GM23338 (cell line): Measurements from ENCODE around the gene REM2. TPM values are rescaled to one million over a fixed set of nuclear protein-coding genes. Genes with fewer than 3 reads are reported as not detected.

ENCODE experiments used
- ATAC-seq: fragments of 200-7000 bp; cut with Tn5 transposase; 3 replicates; pipeline ENCODE4 v1.9.1; 2020
- DNase-seq: peaks from one replicate; pipeline ENCODE4 v3.0.0-alpha.2; 2015; ENCODE audit warnings: low spot score
- H2AFZ ChIP-seq: fragments of 200-600 bp; sonication (generic); 2 replicates; pipeline ENCODE4 v1.8.0; 2016; ENCODE audit warnings: antibody characterized with exemption, mild to moderate bottlenecking, moderate library complexity
- H3F3A ChIP-seq: fragments of 200-600 bp; sonication (generic); replicated peaks from 2 replicates; pipeline ENCODE4 v1.8.0; 2017; ENCODE audit warnings: antibody characterized with exemption, mixed run types, low read depth
- H3K27ac ChIP-seq: fragments of 200-600 bp; sonication (generic); 2 replicates; pipeline ENCODE4 v1.6.1; 2016; ENCODE audit warnings: low read depth
- H3K27me3 ChIP-seq: fragments of 200-600 bp; sonication (generic); 2 replicates; pipeline ENCODE4 v1.8.0; 2016; ENCODE audit warnings: mild to moderate bottlenecking, mixed run types, moderate library complexity; ENCODE audit not compliant: insufficient read depth
- H3K36me3 ChIP-seq: fragments of 200-600 bp; sonication (generic); 2 replicates; pipeline ENCODE4 v1.8.0; 2016; ENCODE audit warnings: mild to moderate bottlenecking; ENCODE audit not compliant: insufficient read depth
- H3K4me1 ChIP-seq: fragments of 200-600 bp; sonication (generic); 2 replicates; pipeline ENCODE4 v1.8.0; 2016; ENCODE audit warnings: mild to moderate bottlenecking, moderate library complexity; ENCODE audit not compliant: insufficient read depth
- H3K4me2 ChIP-seq: fragments of 200-600 bp; sonication (generic); 2 replicates; pipeline ENCODE4 v1.7.1; 2017; ENCODE audit warnings: mixed run types
- H3K4me3 ChIP-seq: fragments of 200-600 bp; sonication (generic); 2 replicates; pipeline ENCODE4 v1.6.1; 2016; ENCODE audit warnings: mixed run types
- H3K79me2 ChIP-seq: fragments of 200-600 bp; sonication (generic); replicated peaks from 2 replicates; pipeline ENCODE4 v1.8.0; 2017; ENCODE audit warnings: mild to moderate bottlenecking; ENCODE audit not compliant: insufficient read depth
- H3K9me2 ChIP-seq: fragments of 200-600 bp; sonication (generic); 2 replicates; pipeline ENCODE4 v1.8.0; 2017; ENCODE audit not compliant: insufficient read depth
- H4K20me1 ChIP-seq: fragments of 200-600 bp; sonication (generic); replicated peaks from 2 replicates; pipeline ENCODE4 v1.8.0; 2017; ENCODE audit warnings: mild to moderate bottlenecking; ENCODE audit not compliant: insufficient read depth
- H3K27ac Mint-ChIP-seq: 2 replicates; pipeline ENCODE4 v1.8.0; 2020; ENCODE audit warnings: inconsistent platforms, mild to moderate bottlenecking, moderate library complexity, mixed read lengths
- H3K27me3 Mint-ChIP-seq: 3 replicates; pipeline ENCODE4 v1.8.0; 2022; ENCODE audit warnings: low read depth, mild to moderate bottlenecking, moderate library complexity, mixed read lengths, inconsistent platforms; ENCODE audit not compliant: insufficient read depth, poor library complexity
- H3K36me3 Mint-ChIP-seq: 3 replicates; pipeline ENCODE4 v1.8.0; 2021; ENCODE audit warnings: low read depth, mild to moderate bottlenecking, inconsistent platforms, moderate library complexity, mixed read lengths
- H3K4me1 Mint-ChIP-seq: 3 replicates; pipeline ENCODE4 v1.8.0; 2020; ENCODE audit warnings: mild to moderate bottlenecking, inconsistent platforms, mixed read lengths
- H3K4me3 Mint-ChIP-seq: 3 replicates; pipeline ENCODE4 v1.8.0; 2021; ENCODE audit warnings: moderate library complexity, mild to moderate bottlenecking, inconsistent platforms, mixed read lengths
- H3K9me3 Mint-ChIP-seq: 3 replicates; pipeline ENCODE4 v1.8.0; 2020; ENCODE audit warnings: moderate library complexity, mild to moderate bottlenecking, inconsistent platforms, mixed read lengths
- EZH2phosphoT487 ChIP-seq: fragments of 200-600 bp; sonication (generic); IDR thresholded peaks from one replicate; pipeline ENCODE4 v1.8.1; 2018; ENCODE audit warnings: antibody characterized with exemption; ENCODE audit not compliant: unreplicated experiment
- JUNB ChIP-seq: IDR thresholded peaks from one replicate; pipeline ENCODE4 v1.6.1; 2016; ENCODE audit warnings: antibody characterized with exemption; ENCODE audit not compliant: unreplicated experiment
- NANOG ChIP-seq: IDR thresholded peaks from 2 replicates; pipeline ENCODE4 v1.6.1; 2016; ENCODE audit warnings: antibody characterized with exemption, borderline replicate concordance
- REST ChIP-seq: IDR thresholded peaks from one replicate; pipeline ENCODE4 v1.6.1; 2018; ENCODE audit warnings: antibody characterized with exemption; ENCODE audit not compliant: unreplicated experiment
- ZNF114 ChIP-seq: fragments of 250-450 bp; sonication (Bioruptor Pico); IDR thresholded peaks from 2 replicates; pipeline ENCODE4 v1.5.0; 2020; ENCODE audit warnings: mild to moderate bottlenecking, moderate library complexity
- ZNF331 ChIP-seq: fragments of 250-450 bp; sonication (Bioruptor Pico); IDR thresholded peaks from 2 replicates; pipeline ENCODE4 v1.5.0; 2020; ENCODE audit warnings: low read depth, mild to moderate bottlenecking, moderate library complexity
- polyA plus RNA-seq: library from polyadenylated mRNA; unstranded; fragments of >200 nt; fragmentation: Nextera tagmentation; extraction: Ambion mirVana; gene quantifications from 2 replicates; pipeline ENCODE4 v1.2.1, GENCODE V29; 2016
- total RNA-seq: library from RNA; depleted of rRNA; stranded (reverse); fragments of >200 nt; shearing (Covaris generic); gene quantifications from 2 replicates; pipeline ENCODE4 v1.2.3, GENCODE V29; 2014
- TF ChIP-seq, protein P1 (sequence below), 2 experiments: fragments of 200-600 bp in 1 of 2; sonication (generic) in 1 of 2; conservative IDR thresholded peaks; 2 replicates each; pipeline versions ENCODE4 v1.5.1 to v1.6.1; 2016 to 2017; ENCODE audit warnings: antibody characterized with exemption in 2 of 2, low read depth in 2 of 2, mild to moderate bottlenecking in 2 of 2, moderate library complexity in 1 of 2
- TF ChIP-seq, protein P2 (sequence below): IDR thresholded peaks from 2 replicates; pipeline ENCODE4 v1.6.1; 2016; ENCODE audit warnings: antibody characterized with exemption
- TF ChIP-seq, protein P3 (sequence below): fragments of 250-450 bp; sonication (Bioruptor Pico); IDR thresholded peaks from 2 replicates; pipeline ENCODE4 v1.5.0; 2020; ENCODE audit warnings: mild to moderate bottlenecking, moderate library complexity

The REM2 gene
- total and polyA plus RNA-seq, 2 experiments from 2014 or later = 0.31 to 2.9 TPM

DNA sequence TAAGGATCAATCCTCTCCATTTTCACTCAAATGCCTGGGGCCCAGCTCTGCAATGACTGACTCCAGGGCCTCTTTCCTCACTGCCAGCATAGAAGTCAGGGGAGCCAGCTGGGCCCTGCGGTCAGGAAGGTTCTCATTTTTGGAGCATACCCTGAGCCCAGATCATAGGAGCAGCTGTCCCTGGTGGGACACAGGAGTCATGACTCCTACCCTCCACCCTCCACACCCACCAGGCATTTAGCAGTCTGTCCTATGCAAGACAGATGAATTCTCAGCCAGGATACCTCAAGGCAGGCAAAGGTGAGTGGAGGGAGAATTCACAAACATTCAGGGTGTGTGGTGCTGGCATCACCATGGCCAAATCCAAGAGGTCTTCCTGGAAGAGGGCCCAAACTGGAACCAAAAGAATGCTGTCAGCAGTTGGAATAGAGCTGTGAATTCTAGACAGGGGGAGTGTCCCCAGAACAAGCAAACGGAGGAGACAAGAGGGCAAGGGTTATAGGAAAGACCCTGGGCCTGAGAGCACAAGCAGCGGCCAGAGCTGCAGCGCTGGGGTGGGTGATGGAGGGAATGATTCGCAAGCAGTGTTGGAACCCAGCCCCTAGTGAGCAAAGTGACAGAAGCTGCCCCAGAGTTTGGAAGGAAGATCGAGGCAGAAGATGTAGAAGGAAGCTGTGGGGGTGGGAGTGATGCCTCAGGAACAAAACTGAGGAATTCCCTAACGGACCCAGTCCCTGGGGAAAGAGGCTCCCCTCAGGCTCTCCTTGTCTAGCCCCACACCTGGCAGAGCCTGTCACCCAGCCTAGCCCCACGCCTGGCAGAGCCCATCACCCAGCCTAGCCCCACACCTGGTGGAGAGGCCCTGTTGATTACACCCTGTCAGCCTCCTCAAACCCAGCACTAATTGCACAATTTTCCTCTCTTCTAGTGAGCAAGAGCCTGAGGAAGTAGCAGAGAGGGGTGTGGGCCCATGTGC, 4.5 kb upstream of the REM2 start (continued):
- TF ChIP-seq, protein P1, sequence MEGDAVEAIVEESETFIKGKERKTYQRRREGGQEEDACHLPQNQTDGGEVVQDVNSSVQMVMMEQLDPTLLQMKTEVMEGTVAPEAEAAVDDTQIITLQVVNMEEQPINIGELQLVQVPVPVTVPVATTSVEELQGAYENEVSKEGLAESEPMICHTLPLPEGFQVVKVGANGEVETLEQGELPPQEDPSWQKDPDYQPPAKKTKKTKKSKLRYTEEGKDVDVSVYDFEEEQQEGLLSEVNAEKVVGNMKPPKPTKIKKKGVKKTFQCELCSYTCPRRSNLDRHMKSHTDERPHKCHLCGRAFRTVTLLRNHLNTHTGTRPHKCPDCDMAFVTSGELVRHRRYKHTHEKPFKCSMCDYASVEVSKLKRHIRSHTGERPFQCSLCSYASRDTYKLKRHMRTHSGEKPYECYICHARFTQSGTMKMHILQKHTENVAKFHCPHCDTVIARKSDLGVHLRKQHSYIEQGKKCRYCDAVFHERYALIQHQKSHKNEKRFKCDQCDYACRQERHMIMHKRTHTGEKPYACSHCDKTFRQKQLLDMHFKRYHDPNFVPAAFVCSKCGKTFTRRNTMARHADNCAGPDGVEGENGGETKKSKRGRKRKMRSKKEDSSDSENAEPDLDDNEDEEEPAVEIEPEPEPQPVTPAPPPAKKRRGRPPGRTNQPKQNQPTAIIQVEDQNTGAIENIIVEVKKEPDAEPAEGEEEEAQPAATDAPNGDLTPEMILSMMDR (conservative IDR thresholded peaks at IDR 0.05; ENCODE audit: low read depth in 2 of 2) = no peak
- no peak for TF ChIP-seq EZH2phosphoT487
- TF ChIP-seq, protein P2, sequence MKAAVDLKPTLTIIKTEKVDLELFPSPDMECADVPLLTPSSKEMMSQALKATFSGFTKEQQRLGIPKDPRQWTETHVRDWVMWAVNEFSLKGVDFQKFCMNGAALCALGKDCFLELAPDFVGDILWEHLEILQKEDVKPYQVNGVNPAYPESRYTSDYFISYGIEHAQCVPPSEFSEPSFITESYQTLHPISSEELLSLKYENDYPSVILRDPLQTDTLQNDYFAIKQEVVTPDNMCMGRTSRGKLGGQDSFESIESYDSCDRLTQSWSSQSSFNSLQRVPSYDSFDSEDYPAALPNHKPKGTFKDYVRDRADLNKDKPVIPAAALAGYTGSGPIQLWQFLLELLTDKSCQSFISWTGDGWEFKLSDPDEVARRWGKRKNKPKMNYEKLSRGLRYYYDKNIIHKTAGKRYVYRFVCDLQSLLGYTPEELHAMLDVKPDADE = no peak
- TF ChIP-seq ZNF331 = no peak

GRCh38 chr14:22882064-22882463, 958 bp upstream of the REM2 start:
- Histone ChIP-seq H3K4me3 (peak overlapping the region; percentile 47; the same call in 1 of the 2 replicates), H3K79me2 (no peaks in the 10 kb centered on the region), H3K9me2 (no peaks in the 10 kb centered on the region), H3K4me2 (peak overlapping the region; percentile 85), H2AFZ (peak overlapping the region; percentile 33; the same call in 1 of the 2 replicates), H3K36me3 (no peaks in the 10 kb centered on the region), H3K27ac (no peak overlapping the region), H3F3A (peaks cover 8% of the 10 kb centered on the region; the same call in 1 of the 2 replicates), H3K4me1 (peaks cover 28% of the 10 kb centered on the region), H4K20me1 (no peaks in the 10 kb centered on the region), H3K27me3 (peaks cover 17% of the 10 kb centered on the region)
- H3K9me3 Mint-ChIP-seq = no peaks in the 10 kb centered on the region; the same call in 2 of the 3 replicates
- TF ChIP-seq, protein P3, sequence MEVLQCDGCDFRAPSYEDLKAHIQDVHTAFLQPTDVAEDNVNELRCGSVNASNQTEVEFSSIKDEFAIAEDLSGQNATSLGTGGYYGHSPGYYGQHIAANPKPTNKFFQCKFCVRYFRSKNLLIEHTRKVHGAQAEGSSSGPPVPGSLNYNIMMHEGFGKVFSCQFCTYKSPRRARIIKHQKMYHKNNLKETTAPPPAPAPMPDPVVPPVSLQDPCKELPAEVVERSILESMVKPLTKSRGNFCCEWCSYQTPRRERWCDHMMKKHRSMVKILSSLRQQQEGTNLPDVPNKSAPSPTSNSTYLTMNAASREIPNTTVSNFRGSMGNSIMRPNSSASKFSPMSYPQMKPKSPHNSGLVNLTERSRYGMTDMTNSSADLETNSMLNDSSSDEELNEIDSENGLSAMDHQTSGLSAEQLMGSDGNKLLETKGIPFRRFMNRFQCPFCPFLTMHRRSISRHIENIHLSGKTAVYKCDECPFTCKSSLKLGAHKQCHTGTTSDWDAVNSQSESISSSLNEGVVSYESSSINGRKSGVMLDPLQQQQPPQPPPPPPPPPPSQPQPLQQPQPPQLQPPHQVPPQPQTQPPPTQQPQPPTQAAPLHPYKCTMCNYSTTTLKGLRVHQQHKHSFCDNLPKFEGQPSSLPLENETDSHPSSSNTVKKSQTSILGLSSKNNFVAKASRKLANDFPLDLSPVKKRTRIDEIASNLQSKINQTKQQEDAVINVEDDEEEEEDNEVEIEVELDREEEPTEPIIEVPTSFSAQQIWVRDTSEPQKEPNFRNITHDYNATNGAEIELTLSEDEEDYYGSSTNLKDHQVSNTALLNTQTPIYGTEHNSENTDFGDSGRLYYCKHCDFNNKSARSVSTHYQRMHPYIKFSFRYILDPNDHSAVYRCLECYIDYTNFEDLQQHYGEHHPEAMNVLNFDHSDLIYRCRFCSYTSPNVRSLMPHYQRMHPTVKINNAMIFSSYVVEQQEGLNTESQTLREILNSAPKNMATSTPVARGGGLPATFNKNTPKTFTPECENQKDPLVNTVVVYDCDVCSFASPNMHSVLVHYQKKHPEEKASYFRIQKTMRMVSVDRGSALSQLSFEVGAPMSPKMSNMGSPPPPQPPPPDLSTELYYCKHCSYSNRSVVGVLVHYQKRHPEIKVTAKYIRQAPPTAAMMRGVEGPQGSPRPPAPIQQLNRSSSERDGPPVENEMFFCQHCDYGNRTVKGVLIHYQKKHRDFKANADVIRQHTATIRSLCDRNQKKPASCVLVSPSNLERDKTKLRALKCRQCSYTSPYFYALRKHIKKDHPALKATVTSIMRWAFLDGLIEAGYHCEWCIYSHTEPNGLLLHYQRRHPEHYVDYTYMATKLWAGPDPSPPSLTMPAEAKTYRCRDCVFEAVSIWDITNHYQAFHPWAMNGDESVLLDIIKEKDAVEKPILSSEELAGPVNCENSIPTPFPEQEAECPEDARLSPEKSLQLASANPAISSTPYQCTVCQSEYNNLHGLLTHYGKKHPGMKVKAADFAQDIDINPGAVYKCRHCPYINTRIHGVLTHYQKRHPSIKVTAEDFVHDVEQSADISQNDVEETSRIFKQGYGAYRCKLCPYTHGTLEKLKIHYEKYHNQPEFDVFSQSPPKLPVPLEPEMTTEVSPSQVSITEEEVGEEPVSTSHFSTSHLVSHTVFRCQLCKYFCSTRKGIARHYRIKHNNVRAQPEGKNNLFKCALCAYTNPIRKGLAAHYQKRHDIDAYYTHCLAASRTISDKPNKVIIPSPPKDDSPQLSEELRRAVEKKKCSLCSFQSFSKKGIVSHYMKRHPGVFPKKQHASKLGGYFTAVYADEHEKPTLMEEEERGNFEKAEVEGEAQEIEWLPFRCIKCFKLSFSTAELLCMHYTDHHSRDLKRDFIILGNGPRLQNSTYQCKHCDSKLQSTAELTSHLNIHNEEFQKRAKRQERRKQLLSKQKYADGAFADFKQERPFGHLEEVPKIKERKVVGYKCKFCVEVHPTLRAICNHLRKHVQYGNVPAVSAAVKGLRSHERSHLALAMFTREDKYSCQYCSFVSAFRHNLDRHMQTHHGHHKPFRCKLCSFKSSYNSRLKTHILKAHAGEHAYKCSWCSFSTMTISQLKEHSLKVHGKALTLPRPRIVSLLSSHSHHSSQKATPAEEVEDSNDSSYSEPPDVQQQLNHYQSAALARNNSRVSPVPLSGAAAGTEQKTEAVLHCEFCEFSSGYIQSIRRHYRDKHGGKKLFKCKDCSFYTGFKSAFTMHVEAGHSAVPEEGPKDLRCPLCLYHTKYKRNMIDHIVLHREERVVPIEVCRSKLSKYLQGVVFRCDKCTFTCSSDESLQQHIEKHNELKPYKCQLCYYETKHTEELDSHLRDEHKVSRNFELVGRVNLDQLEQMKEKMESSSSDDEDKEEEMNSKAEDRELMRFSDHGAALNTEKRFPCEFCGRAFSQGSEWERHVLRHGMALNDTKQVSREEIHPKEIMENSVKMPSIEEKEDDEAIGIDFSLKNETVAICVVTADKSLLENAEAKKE (CRISPR knock-in tag) = no peak
- TF ChIP-seq ZNF114 (CRISPR knock-in tag) = no peak
- TF ChIP-seq NANOG = no peak
- no peak for TF ChIP-seq REST
- TF ChIP-seq JUNB = no peak
- TF ChIP-seq, protein P2 = no peak
- no peak overlapping the region for H3K27ac Mint-ChIP-seq
- peaks cover 31% of the 10 kb centered on the region for H3K27me3 Mint-ChIP-seq
- H3K36me3 Mint-ChIP-seq = peaks cover 16% of the 10 kb centered on the region; the same call in 2 of the 3 replicates
- ATAC-seq = no peak
- no peak for DNase-seq
- peaks cover 37% of the 10 kb centered on the region for H3K4me1 Mint-ChIP-seq
- H3K4me3 Mint-ChIP-seq = peak overlapping the region; percentile 1; the same call in 1 of the 3 replicates
